DOHH2 (cell line): ENCODE results near the gene APBA2.

ENCODE experiments used
- EZH2phosphoT487 ChIP-seq: fragments of 200-600 bp; sonication (generic); IDR thresholded peaks from 2 replicates; pipeline ENCODE4 v1.6.1; 2017; ENCODE audit warnings: borderline replicate concordance, mild to moderate bottlenecking, antibody characterized with exemption, low read length, moderate library complexity, mixed read lengths
- TF ChIP-seq, protein P1 (sequence below): fragments of 200-600 bp; sonication (generic); IDR thresholded peaks from one replicate; pipeline ENCODE4 v1.5.1; 2014; ENCODE audit warnings: antibody characterized with exemption, mild to moderate bottlenecking, low read depth, low read length; ENCODE audit not compliant: poor library complexity, severe bottlenecking

GRCh38 chr15:28994831-28995596, 109.2 kb downstream of the APBA2 start:
- TF ChIP-seq, protein P1, sequence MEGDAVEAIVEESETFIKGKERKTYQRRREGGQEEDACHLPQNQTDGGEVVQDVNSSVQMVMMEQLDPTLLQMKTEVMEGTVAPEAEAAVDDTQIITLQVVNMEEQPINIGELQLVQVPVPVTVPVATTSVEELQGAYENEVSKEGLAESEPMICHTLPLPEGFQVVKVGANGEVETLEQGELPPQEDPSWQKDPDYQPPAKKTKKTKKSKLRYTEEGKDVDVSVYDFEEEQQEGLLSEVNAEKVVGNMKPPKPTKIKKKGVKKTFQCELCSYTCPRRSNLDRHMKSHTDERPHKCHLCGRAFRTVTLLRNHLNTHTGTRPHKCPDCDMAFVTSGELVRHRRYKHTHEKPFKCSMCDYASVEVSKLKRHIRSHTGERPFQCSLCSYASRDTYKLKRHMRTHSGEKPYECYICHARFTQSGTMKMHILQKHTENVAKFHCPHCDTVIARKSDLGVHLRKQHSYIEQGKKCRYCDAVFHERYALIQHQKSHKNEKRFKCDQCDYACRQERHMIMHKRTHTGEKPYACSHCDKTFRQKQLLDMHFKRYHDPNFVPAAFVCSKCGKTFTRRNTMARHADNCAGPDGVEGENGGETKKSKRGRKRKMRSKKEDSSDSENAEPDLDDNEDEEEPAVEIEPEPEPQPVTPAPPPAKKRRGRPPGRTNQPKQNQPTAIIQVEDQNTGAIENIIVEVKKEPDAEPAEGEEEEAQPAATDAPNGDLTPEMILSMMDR, result no peak
- no peak for TF ChIP-seq EZH2phosphoT487
